Right atrium auricular region (tissue), 2 donors: ENCODE results near the gene KRT6A. TPM values are rescaled to one million over a fixed set of nuclear protein-coding genes. Genes with fewer than 3 reads are reported as not detected.

Experiments used
- DNase-seq: peaks from one replicate; pipeline ENCODE4 v3.0.0-alpha.2; 2019; ENCODE audit warnings: low spot score
- H3K27ac ChIP-seq, 2 donors: fragments of 200-600 bp; sonication (generic); 1 replicate in 1 of 2; 2 replicates in 1 of 2; pipeline ENCODE4 v1.5.1; 2016 to 2019
- H3K27me3 ChIP-seq, 2 donors: fragments of 200-600 bp; sonication (generic); one replicate each; pipeline versions ENCODE4 v1.5.1 to v1.6.0; 2017 to 2019
- H3K36me3 ChIP-seq: fragments of 200-600 bp; sonication (generic); one replicate; pipeline ENCODE4 v1.5.1; 2016
- H3K4me1 ChIP-seq, 2 donors: fragments of 200-600 bp; sonication (generic); one replicate each; pipeline versions ENCODE4 v1.5.1 to v1.6.0; 2017 to 2019
- H3K4me3 ChIP-seq, 2 donors: fragments of 200-600 bp; sonication (generic); 1 replicate in 1 of 2; 2 replicates in 1 of 2; pipeline ENCODE4 v1.5.1; 2017 to 2019; ENCODE audit warnings: mild to moderate bottlenecking in 1 of 2, moderate library complexity in 1 of 2
- H3K9me3 ChIP-seq, 2 donors: fragments of 200-600 bp; sonication (generic); one replicate each; pipeline ENCODE4 v1.5.1; 2019
- total RNA-seq, 2 donors: library from RNA; depleted of rRNA; stranded (reverse); fragments of >200 nt; gene quantifications; one replicate each; pipeline ENCODE4 v1.1.0, GENCODE V29; 2016
- TF ChIP-seq, protein P1 (sequence below), 2 donors: fragments of 200-600 bp; sonication (generic); IDR thresholded peaks; one replicate each; pipeline ENCODE4 v1.5.1; 2019; ENCODE audit warnings: antibody characterized with exemption in 2 of 2

Gene KRT6A
- total RNA-seq, 2 donors from 2014 or later = 0.48 to 7.4 TPM

DNA sequence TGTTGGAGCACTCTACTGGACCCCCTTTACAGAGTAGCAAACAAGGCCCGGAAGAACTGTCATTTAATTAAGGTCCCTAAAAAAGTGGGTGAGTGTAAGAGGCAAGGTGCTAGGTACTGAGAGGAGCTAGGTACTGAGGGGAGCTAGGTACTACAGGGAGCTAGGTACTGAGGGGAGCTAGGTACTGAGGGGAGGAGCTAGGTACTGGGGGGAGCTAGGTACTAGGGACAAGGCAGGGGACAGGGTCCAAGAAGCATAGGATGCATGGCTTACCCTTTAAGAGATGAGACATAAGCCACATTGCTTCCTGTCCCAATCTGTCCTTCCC lies 22.2 kb upstream of the KRT6A start:
- no peak overlapping the region for H3K4me3 ChIP-seq
- H3K27me3 ChIP-seq = no peaks in the 10 kb centered on the region
- TF ChIP-seq, protein P1, sequence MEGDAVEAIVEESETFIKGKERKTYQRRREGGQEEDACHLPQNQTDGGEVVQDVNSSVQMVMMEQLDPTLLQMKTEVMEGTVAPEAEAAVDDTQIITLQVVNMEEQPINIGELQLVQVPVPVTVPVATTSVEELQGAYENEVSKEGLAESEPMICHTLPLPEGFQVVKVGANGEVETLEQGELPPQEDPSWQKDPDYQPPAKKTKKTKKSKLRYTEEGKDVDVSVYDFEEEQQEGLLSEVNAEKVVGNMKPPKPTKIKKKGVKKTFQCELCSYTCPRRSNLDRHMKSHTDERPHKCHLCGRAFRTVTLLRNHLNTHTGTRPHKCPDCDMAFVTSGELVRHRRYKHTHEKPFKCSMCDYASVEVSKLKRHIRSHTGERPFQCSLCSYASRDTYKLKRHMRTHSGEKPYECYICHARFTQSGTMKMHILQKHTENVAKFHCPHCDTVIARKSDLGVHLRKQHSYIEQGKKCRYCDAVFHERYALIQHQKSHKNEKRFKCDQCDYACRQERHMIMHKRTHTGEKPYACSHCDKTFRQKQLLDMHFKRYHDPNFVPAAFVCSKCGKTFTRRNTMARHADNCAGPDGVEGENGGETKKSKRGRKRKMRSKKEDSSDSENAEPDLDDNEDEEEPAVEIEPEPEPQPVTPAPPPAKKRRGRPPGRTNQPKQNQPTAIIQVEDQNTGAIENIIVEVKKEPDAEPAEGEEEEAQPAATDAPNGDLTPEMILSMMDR (IDR thresholded peaks at IDR 0.05) = no peak

DNA sequence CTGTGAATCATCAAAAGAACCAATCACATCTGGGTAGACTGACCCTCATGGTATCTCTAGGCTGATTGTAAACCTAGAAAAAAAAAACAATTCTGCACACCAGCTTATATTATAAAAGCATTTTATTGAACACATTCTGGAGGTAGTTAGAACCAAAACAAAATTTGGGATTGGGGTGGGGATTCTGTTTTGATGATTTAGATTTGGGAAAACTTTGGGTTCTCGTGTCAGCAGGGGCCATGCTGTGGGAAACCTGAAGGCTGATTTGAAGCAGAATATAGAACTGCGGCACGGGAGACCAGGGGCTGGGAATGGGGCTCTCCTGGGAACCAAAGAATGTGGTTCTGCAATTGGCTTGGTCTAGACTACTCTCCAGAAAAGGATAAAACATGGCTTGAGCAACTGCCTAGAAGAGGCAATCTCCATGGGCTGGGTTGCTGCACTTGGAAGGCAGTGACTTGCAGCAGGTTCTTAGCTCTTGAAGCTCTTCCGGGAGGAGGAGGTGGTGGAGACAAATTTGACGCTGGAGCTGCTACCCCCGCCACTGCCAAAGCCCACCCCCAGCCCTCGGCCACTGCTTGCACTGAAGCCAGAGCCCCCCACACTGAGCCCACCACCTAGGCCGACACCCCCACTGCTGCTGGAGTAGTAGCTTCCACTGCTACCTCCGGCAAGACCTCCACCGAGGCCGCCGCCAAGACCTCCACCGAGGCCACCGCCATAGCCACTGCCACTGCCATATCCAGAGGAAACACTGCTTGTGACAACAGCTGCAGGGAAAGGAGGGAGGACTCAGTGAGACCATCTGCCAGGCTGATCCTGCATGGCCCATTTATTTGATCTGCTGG lies 21.6 kb upstream of the KRT6A start:
- Histone ChIP-seq H3K4me3 (no peak overlapping the region), H3K4me1 (no peaks in the 10 kb centered on the region), H3K27me3 (no peaks in the 10 kb centered on the region), H3K36me3 (no peaks in the 10 kb centered on the region), H3K27ac (no peak overlapping the region), H3K9me3 (peaks cover 0 to 5% of the 10 kb centered on the region in 2 donors)
- TF ChIP-seq, protein P1 (IDR thresholded peaks at IDR 0.05) = no peak
- peak; percentile 54 for DNase-seq

More for the DNA sequence above, 22.2 kb upstream of the KRT6A start:
- peaks cover 0 to 5% of the 10 kb centered on the region in 2 donors for H3K9me3 ChIP-seq
- no peaks in the 10 kb centered on the region for H3K4me1 ChIP-seq
- H3K27ac ChIP-seq = no peak overlapping the region
- no peak for DNase-seq
- H3K36me3 ChIP-seq = no peaks in the 10 kb centered on the region

DNA sequence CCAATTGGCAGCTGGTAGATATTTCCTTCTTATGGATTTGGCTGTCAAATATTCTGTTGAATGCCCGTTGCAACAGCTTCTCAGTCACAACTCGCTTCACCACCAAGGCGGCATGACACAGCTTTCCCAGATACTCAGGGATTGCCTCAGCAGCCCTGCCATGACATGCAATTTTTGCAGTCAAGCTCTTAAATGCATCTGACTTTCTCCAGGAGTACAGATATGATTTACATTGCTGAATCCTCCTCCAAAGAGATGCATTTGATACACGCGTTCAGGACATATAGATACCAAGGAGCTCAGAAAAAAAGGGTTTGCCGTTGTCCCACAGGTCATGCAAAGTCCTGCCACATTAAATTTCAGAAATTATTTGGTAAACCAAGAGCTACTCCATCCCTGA lies 20.7 kb upstream of the KRT6A start:
- peak; percentile 38 for DNase-seq
- no peaks in the 10 kb centered on the region for H3K27me3 ChIP-seq
- H3K36me3 ChIP-seq = no peaks in the 10 kb centered on the region
- H3K4me1 ChIP-seq = no peaks in the 10 kb centered on the region
- no peak overlapping the region for H3K4me3 ChIP-seq
- TF ChIP-seq, protein P1 (IDR thresholded peaks at IDR 0.05) = no peak
- peaks cover 0 to 5% of the 10 kb centered on the region in 2 donors for H3K9me3 ChIP-seq
- H3K27ac ChIP-seq = no peak overlapping the region

DNA sequence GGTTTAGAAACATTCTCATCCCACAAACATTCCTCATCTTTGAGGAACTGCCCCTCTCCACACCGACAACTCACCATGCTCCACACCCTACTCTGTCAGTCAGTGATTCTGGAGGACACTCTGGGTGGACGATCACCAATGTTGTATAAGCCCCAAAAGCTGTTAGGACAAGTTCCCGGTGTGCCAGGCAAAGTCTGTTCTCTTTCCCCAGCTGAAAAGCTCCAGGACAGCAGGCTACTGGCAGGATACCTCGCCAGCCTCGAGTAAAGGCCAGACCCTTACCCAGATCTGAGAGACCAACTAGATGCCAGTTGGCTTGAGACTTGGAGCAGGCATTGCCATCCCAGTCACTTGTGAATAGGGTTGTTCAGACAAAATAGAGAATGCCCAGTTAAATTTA lies 15.2 kb upstream of the KRT6A start:
- TF ChIP-seq, protein P1 (IDR thresholded peaks at IDR 0.05) = no peak
- no peak overlapping the region for H3K4me3 ChIP-seq
- no peaks in the 10 kb centered on the region for H3K27me3 ChIP-seq
- H3K27ac ChIP-seq = no peak overlapping the region
- H3K4me1 ChIP-seq = no peaks in the 10 kb centered on the region
- peaks cover 0 to 5% of the 10 kb centered on the region in 2 donors for H3K9me3 ChIP-seq
- DNase-seq = peak; percentile 52
- no peaks in the 10 kb centered on the region for H3K36me3 ChIP-seq

DNA sequence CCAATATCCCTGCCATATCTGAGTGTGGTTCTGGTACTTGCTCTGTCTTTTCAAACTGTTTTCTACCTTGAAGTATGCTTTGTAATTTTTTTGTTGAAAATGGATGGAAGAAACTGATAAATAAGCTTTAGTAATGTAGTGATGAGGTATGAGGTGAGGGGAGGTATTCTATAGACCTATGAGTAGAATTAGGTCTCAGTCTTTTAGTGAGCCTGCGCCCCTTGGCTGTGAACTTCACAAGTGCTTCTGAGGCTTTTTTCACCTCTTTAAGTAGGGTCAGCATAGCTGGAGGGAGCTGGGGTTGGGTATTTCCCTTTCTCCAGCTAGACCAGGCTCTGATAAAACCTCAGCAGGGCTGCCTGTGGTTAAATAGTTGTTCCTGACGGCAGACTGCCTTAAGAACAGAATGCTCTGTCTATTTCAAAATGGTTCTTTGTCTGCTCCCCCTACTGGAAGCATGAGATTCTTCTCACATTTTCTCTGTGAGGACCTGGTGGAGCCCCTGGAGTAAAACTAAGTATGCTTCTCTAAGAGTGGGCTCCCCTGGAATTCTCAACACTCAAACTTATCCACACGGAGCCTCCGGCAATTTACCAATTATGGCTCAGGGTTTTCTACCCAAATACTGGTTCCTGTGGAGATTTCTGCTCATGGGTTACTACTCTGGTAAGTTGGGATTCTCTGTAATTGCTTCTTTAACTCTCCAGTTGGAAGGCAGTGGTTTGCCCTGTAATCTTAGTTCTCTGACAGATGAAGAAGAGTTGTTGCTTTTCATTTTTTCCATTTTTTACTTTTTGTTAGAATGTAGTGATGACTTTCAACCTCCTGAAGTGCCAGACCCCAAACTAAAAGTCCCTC lies 14.0 kb upstream of the KRT6A start:
- TF ChIP-seq, protein P1 (IDR thresholded peaks at IDR 0.05) = peak; percentile 38 to 67
- no peaks in the 10 kb centered on the region for H3K27me3 ChIP-seq
- no peak for DNase-seq
- no peaks in the 10 kb centered on the region for H3K4me1 ChIP-seq
- H3K4me3 ChIP-seq = no peak overlapping the region
- H3K36me3 ChIP-seq = no peaks in the 10 kb centered on the region
- H3K27ac ChIP-seq = no peak overlapping the region
- H3K9me3 ChIP-seq = peaks cover 0 to 5% of the 10 kb centered on the region in 2 donors
